Stimulated activated naive CD8-positive, alpha-beta T cell treated with anti-CD3 and anti-CD28 coated beads, Interleukin-15, Interleukin-2, amounts not matched to agents 100 ng/mL and 50 ng/mL, for 24 hours (primary cell): ENCODE data around the gene CHMP1B.
"Not testable (repeated sequence)": the region's sequence is repeated elsewhere in the genome, so short reads cannot be mapped to it uniquely, and the experiment has no call there.

Source experiments
- H3K27ac Mint-ChIP-seq: one replicate; pipeline ENCODE4 v1.8.0; 2021; ENCODE audit warnings: mild to moderate bottlenecking, mixed read lengths
- H3K27me3 Mint-ChIP-seq: one replicate; pipeline ENCODE4 v1.8.0; 2021; ENCODE audit warnings: mixed read lengths
- H3K36me3 Mint-ChIP-seq: one replicate; pipeline ENCODE4 v1.8.0; 2021; ENCODE audit warnings: low read depth, mixed read lengths
- H3K4me1 Mint-ChIP-seq: one replicate; pipeline ENCODE4 v1.8.0; 2021; ENCODE audit warnings: low read depth, mixed read lengths
- H3K4me3 Mint-ChIP-seq: one replicate; pipeline ENCODE4 v1.8.0; 2021; ENCODE audit warnings: mild to moderate bottlenecking, mixed read lengths
- H3K9me3 Mint-ChIP-seq: one replicate; pipeline ENCODE4 v1.8.0; 2021; ENCODE audit warnings: mixed read lengths

CHMP1B gene

GRCh38 chr18:11850821-11851145 lies 430 bp upstream of the CHMP1B start:
- Mint-ChIP-seq H3K4me3 (peak overlapping the region; percentile 97), H3K27me3 (no peaks in the 10 kb centered on the region), H3K9me3 (no peaks in the 10 kb centered on the region), H3K27ac (peak overlapping the region; percentile 97), H3K36me3 (peaks cover 10% of the 10 kb centered on the region), H3K4me1 (peaks cover 54% of the 10 kb centered on the region)

- Mint-ChIP-seq H3K36me3 (peaks cover 10% of the 10 kb centered on the region), H3K4me3 (peak overlapping the region; percentile 97), H3K9me3 (no peaks in the 10 kb centered on the region), H3K4me1 (peaks cover 54% of the 10 kb centered on the region), H3K27me3 (no peaks in the 10 kb centered on the region), H3K27ac (peak overlapping the region; percentile 97)
Measured at GRCh38 chr18:11851806-11852337, 659 bp downstream of the CHMP1B start.

- Mint-ChIP-seq H3K4me1 (peaks cover 50% of the 10 kb centered on the region), H3K27ac (peak overlapping the region; percentile 53)
- not testable (repeated sequence) for H3K36me3 Mint-ChIP-seq, H3K27me3 Mint-ChIP-seq, H3K9me3 Mint-ChIP-seq, H3K4me3 Mint-ChIP-seq
Measured at GRCh38 chr18:11854554-11854953, 3.3 kb downstream of the CHMP1B start.

DNA sequence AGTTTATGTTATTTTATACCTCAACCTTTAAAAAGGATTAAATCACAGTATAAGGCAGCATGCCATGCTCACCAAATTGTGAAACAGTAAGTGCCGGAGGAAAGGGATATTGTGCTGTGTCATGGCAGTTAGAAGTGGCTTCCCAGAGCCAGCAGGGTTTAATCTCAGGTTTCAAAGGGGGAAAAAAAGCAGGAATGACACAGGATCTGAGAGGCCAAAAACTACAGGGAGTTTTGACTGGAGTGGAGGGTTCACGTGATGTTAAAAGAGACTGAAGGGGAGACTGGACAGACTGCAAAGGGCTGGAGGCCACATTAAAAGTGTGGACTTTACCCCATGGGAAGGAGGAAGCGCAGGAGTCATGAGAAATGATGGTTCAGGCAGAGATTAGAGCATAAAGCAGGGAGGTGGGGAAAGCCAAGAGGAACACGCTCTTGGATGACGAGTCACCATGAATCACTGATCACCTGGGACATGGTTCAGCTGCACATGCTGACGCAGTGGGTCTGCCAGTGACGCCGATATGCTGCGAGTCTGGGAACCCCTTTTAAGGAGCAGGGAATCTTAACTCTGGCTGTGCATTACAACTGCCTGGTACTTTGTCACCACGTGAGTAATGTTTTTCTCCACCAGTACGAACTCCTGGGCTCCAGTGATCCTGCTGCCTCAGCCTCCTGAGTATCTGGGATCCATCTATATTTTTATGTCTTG lies 6.1 kb downstream of the CHMP1B start:
- Mint-ChIP-seq H3K9me3 (no peaks in the 10 kb centered on the region), H3K4me1 (peaks cover 37% of the 10 kb centered on the region), H3K27me3 (no peaks in the 10 kb centered on the region), H3K4me3 (no peak overlapping the region), H3K27ac (no peak overlapping the region), H3K36me3 (peaks cover 7% of the 10 kb centered on the region)

DNA sequence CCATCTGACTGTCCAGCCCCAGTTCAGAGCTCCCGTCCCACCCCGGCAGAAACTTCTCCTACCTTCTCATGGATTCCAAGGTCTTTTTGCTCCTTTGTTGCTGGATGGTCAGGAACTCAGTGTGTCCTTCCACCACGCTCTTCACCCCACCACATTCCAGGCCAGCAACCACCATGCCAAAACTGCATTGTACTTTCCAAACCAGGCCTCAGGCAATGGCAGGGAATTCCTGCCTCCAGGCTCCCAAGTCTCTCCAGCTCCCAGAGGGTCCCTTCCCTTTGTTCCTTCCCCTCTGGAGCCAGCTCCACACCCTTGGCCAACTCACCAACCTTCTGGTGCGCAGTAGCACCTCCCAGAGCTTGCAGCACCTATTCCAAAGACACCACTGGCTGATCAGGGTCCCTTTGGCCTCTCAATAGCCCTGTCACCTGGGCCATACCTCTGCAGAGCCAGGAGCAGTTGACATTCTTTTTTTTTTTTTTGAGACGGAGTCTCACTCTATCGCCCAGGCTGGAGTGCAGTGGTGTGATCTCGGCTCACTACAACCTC lies 8.1 kb downstream of the CHMP1B start:
- peaks cover 17% of the 10 kb centered on the region for H3K4me1 Mint-ChIP-seq
- no peaks in the 10 kb centered on the region for H3K27me3 Mint-ChIP-seq
- H3K9me3 Mint-ChIP-seq, result no peaks in the 10 kb centered on the region
- peaks cover 7% of the 10 kb centered on the region for H3K36me3 Mint-ChIP-seq
- peak overlapping the region; percentile 43 for H3K27ac Mint-ChIP-seq
- peak overlapping the region; percentile 12 for H3K4me3 Mint-ChIP-seq

DNA sequence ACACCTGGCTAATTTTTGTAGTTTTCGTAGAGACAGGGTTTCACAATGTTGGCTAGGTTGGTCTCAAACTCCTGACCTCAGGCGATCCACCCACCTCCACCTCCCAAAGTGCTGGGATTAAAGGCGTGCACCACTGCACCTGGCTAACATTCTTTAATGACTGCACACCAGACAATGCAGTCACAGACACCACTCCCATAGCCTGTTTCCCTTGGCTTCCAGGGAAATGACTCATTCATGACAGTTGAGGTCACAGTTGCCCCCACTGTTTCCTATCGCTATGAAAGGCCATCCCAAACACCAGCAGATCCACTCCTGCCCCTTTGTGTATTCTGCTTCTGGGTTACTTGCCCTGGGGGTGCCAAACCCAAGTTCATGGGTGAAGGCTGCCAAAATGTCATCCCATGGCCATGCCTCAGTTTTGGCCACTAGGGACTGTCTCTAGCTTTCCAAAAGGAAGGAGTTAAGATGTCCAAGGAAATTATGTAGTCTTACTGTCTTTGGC lies 8.7 kb downstream of the CHMP1B start:
- peak overlapping the region; percentile 50 for H3K27ac Mint-ChIP-seq

GRCh38 chr18:11860594-11861450 lies 9.6 kb downstream of the CHMP1B start:
- Mint-ChIP-seq H3K9me3 (no peaks in the 10 kb centered on the region), H3K27me3 (no peaks in the 10 kb centered on the region), H3K4me1 (peaks cover 8% of the 10 kb centered on the region), H3K36me3 (no peaks in the 10 kb centered on the region), H3K27ac (peak overlapping the region; percentile 48), H3K4me3 (no peak overlapping the region)

More for the DNA sequence above, 8.7 kb downstream of the CHMP1B start:
- H3K36me3 Mint-ChIP-seq, result peaks cover 4% of the 10 kb centered on the region
- no peaks in the 10 kb centered on the region for H3K27me3 Mint-ChIP-seq
- H3K9me3 Mint-ChIP-seq, result no peaks in the 10 kb centered on the region
- H3K4me1 Mint-ChIP-seq, result peaks cover 13% of the 10 kb centered on the region
- H3K4me3 Mint-ChIP-seq, result no peak overlapping the region

DNA sequence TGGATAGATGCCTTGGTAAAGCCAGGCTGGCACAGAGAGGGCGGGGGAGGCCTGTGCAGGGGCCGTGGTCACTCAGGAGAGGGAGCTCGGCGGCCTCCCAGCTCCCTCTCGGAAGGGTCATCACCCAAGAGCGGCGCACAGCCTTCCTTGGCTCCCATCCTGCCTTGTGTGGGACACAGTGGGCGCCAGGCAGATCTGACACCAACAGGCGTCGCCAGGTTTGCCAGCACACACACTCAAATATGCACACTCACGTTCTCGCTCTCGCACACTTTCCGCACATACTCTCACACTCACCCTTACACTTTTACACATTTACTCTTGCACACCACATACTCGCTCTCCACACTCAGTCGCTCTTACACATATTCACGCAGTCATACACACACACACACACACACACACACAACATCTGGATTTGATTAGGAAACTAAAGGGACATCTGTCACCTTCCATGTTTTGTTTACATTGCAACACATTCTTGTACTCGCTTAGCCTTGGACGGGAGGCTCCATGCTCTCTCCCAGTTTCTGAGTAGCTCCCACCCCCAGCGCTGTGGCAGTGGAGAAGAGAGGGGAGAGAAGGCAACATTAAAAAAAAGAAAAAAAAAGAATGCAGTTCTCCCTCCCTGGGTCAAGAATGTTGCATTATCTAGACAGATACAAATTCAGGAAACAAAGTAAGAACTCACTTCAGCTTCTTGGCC lies 10.5 kb downstream of the CHMP1B start:
- Mint-ChIP-seq H3K36me3 (no peaks in the 10 kb centered on the region), H3K9me3 (no peaks in the 10 kb centered on the region), H3K27ac (peak overlapping the region; percentile 2), H3K27me3 (no peaks in the 10 kb centered on the region), H3K4me1 (peaks cover 8% of the 10 kb centered on the region), H3K4me3 (no peak overlapping the region)

DNA sequence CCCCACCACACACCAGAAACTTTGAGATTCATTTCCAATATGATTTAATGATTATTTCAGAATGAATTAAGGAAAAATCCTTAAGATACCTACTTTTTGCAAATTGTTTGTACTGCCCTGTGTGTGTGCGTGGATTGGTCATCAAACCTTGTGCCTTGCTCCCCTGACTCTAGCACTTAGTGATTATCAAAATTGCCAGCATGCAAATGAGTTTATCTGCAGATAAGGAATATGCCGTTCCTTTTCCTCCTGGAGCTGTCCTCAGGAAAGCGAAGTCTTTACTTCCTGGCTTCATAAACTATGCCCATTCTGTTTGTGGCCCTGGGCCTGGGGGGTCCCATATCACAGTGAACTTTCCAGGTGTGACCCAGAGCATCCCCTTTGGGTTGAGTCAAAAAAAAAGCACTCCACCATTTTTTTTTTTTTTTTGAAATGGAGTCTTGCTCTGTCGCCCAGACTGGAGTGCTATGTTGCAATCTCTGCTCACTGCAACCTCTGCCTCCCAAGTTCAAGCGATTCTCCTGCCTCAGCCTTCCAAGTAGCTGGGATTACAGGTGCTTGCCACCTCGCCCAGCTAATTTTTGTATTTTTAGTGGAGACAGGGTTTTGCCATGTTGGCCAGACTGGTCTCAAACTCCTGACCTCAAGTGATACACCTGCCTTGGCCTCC lies 11.4 kb downstream of the CHMP1B start:
- Mint-ChIP-seq H3K4me1 (peaks cover 8% of the 10 kb centered on the region), H3K36me3 (no peaks in the 10 kb centered on the region), H3K27me3 (no peaks in the 10 kb centered on the region), H3K4me3 (no peak overlapping the region), H3K27ac (no peak overlapping the region), H3K9me3 (no peaks in the 10 kb centered on the region)

DNA sequence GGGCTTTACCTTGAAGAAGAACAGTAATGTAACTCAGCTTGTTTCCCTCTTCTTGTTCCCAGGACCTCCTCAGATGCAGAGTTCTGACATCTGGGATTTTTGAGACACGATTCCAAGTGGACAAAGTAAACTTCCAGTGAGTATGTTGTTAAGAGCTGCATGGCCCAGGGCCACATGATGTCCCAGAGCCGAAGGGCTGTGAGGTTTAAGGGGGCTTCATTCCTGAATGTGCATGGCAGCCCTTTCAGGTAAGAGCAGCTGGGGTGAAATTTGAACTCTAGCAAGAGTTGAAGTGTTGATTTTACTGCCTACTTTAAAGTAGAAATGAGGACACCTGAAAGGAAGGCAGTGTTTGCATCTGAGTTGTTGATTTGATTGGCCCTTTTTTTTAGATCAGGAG lies 13.3 kb downstream of the CHMP1B start:
- Mint-ChIP-seq H3K9me3 (no peaks in the 10 kb centered on the region), H3K36me3 (no peaks in the 10 kb centered on the region), H3K4me1 (peaks cover 5% of the 10 kb centered on the region), H3K4me3 (no peak overlapping the region), H3K27ac (no peak overlapping the region), H3K27me3 (no peaks in the 10 kb centered on the region)

DNA sequence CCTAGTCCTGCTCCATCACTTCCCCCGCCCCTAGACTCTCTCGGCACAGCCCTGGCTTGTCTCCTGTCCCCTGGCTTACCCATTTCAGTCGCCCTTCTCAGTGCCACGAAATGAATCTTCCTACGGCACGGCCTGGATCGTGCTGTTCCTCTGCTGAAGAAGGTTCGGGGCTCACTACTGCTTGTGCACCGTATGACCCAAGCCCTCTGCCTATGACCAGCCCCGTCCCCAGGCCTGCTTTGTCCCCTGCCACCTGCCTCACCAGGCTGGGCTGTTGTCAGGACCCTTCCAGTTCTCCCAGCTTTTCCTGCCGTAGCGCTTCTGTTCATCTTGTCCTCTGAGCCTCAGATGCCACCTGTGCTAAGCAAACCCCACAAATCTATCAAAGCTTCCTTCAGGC lies 13.9 kb downstream of the CHMP1B start:
- H3K27me3 Mint-ChIP-seq, result no peaks in the 10 kb centered on the region
- H3K27ac Mint-ChIP-seq, result no peak overlapping the region
- H3K36me3 Mint-ChIP-seq, result no peaks in the 10 kb centered on the region
- peaks cover 3% of the 10 kb centered on the region for H3K4me1 Mint-ChIP-seq
- no peak overlapping the region for H3K4me3 Mint-ChIP-seq
- no peaks in the 10 kb centered on the region for H3K9me3 Mint-ChIP-seq

DNA sequence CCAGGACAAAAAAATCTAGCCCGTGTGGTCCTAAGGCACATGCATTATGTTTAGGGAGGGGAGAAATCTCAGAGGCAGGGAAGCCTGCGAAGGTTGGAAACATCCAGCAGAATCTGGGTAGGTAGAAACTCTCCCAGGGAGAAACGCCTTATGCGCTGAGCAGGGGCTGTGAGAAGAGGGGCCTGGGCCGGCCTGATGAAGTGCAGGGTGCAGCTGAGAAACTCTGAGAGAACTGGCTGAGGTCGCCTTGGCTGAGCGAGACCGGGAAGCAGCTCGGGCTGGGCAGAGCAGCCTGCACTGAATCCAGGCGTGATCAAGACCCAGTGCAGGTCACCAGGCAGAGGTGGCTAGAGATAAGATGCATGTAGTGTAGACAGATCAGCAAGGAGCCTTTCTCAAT lies 15.1 kb downstream of the CHMP1B start:
- Mint-ChIP-seq H3K27ac (no peak overlapping the region), H3K4me3 (no peak overlapping the region), H3K27me3 (no peaks in the 10 kb centered on the region), H3K9me3 (no peaks in the 10 kb centered on the region), H3K36me3 (no peaks in the 10 kb centered on the region), H3K4me1 (peaks cover 1% of the 10 kb centered on the region)

DNA sequence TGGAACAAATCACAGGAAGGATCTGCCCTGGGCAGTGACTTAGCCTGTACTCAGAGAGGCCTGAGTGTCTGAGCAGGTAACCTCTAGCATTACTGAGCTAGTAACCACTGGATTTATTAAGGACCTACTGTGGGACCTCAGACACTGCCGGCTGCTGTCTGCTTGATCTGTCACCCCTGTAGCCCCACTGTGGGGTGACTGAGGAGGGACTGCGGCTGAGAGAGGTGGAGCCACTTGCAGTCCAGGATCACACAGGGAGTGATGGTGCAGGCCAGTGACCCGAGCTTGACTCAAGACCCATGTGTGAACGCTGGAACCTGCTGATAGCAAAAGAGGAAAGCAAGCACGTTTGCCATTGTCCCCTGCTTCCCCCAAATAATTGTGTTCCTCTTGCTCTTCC lies 15.6 kb downstream of the CHMP1B start:
- Mint-ChIP-seq H3K9me3 (no peaks in the 10 kb centered on the region), H3K27me3 (no peaks in the 10 kb centered on the region), H3K27ac (no peak overlapping the region), H3K4me3 (no peak overlapping the region), H3K36me3 (no peaks in the 10 kb centered on the region), H3K4me1 (peaks cover 3% of the 10 kb centered on the region)

DNA sequence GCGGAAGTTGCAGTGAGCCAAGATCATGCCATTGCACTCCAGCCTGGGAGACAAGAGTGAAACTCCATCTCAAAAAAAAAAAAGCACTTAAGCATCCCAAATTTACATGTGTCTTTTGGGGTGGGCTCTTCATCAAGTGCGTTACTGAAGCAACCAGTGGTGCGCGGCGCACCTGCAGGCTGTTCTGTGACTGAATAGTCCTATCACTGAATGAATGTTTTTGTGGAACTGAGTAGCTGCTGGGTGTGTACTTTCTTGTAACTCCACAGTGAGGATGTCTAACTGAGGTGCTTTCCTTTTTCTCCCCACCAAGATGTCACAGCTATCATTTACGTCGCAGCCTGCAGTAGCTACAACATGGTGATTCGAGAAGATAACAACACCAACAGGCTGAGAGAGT lies 17.0 kb downstream of the CHMP1B start:
- no peak overlapping the region for H3K4me3 Mint-ChIP-seq
- no peaks in the 10 kb centered on the region for H3K36me3 Mint-ChIP-seq
- no peaks in the 10 kb centered on the region for H3K9me3 Mint-ChIP-seq
- peaks cover 3% of the 10 kb centered on the region for H3K4me1 Mint-ChIP-seq
- no peaks in the 10 kb centered on the region for H3K27me3 Mint-ChIP-seq
- H3K27ac Mint-ChIP-seq, result no peak overlapping the region
